HepG2 (cell line): ENCODE data around the gene ST3GAL4. TPM values are rescaled to one million over a fixed set of nuclear protein-coding genes. Genes with fewer than 3 reads are reported as not detected.

Experiments
- ATAC-seq: fragments of 200-7000 bp; cut with Tn5 transposase; 3 replicates; pipeline ENCODE4 v1.9.1; 2020; ENCODE audit warnings: mild to moderate bottlenecking, moderate library complexity
- BruUV-seq: library from RNA; stranded (reverse); fragments of 400-500 nt; replicated peaks from 2 replicates; lab custom pipeline; 2021; lab: Mats Ljungman, UMichigan
- CTCF ChIA-PET: fragments of 300-600 bp; formaldehyde crosslinking; extraction: SDS; loops from one replicate; lab custom pipeline; 2021; ENCODE audit warnings: low total read pairs, inconsistent platforms, low intra/inter-chr PET ratio; lab: Yijun Ruan, JAX
- POLR2A ChIA-PET: fragments of 350-600 bp; sonication (Branson Sonifier 250); formaldehyde crosslinking; loops from one replicate; lab custom pipeline; 2020; ENCODE audit warnings: antibody characterized with exemption, inconsistent platforms; lab: Yijun Ruan, JAX
- DNase-seq: peaks from one replicate; pipeline ENCODE4 v3.0.0-alpha.2; 2015; ENCODE audit warnings: low spot score
- FAIRE-seq: peaks from 3 replicates; lab custom pipeline; 2011; peaks lifted over from hg19 to GRCh38; lab: Jason Lieb, UNC
- H2AFZ ChIP-seq: one replicate; pipeline ENCODE4 v1.6.1; 2011; ENCODE audit warnings: low read length, inconsistent platforms
- H3K27ac ChIP-seq: fragments of 300-600 bp; 3 replicates; pipeline ENCODE4 v1.8.0; 2011; ENCODE audit warnings: mixed run types, mild to moderate bottlenecking, mixed read lengths, low read length, inconsistent platforms; ENCODE audit not compliant: insufficient read depth; ENCODE audit errors: extremely low read length
- H3K27me3 ChIP-seq, 2 experiments: fragments of 200-600 bp in 1 of 2; 2 replicates in 1 of 2; 3 replicates in 1 of 2; pipeline versions ENCODE4 v1.6.0 to v1.8.0; 2011; ENCODE audit warnings: low read length in 2 of 2, mild to moderate bottlenecking in 2 of 2, moderate library complexity in 2 of 2, inconsistent platforms in 1 of 2; ENCODE audit not compliant: insufficient read depth in 2 of 2, control insufficient read depth in 1 of 2
- H3K36me3 ChIP-seq, 2 experiments: fragments of 200-600 bp in 1 of 2; replicated peaks in 1 of 2; 2 replicates in 1 of 2; 3 replicates in 1 of 2; pipeline versions ENCODE4 v1.5.1 to v1.8.0; 2011; ENCODE audit warnings: low read length in 2 of 2, inconsistent platforms in 1 of 2; ENCODE audit not compliant: insufficient read depth in 2 of 2, control insufficient read depth in 1 of 2
- H3K4me1 ChIP-seq: 2 replicates; pipeline ENCODE4 v1.5.1; 2012; ENCODE audit warnings: low read length, inconsistent platforms; ENCODE audit not compliant: insufficient read depth
- H3K4me2 ChIP-seq: 2 replicates; pipeline ENCODE4 v1.6.0; 2011; ENCODE audit warnings: low read depth, low read length, inconsistent platforms
- H3K4me3 ChIP-seq, 3 experiments: fragments of 200-600 bp in 1 of 3; sonication (generic), shearing (Covaris generic) in 1 of 3; replicated peaks in 1 of 3; 2 replicates each; pipeline ENCODE4 v1.5.1; 2011 to 2016; ENCODE audit warnings: low read length in 3 of 3, inconsistent platforms in 2 of 3, low read depth in 2 of 3, mild to moderate bottlenecking in 2 of 3, control low read depth in 1 of 3, mixed read lengths in 1 of 3; ENCODE audit not compliant: insufficient read depth in 1 of 3
- H3K79me2 ChIP-seq: one replicate; pipeline ENCODE4 v1.6.1; 2011; ENCODE audit warnings: low read length, inconsistent platforms; ENCODE audit not compliant: insufficient read depth
- H3K9ac ChIP-seq: 2 replicates; pipeline ENCODE4 v1.6.0; 2011; ENCODE audit warnings: mild to moderate bottlenecking, low read depth, low read length, inconsistent platforms; ENCODE audit not compliant: insufficient read depth
- H3K9me3 ChIP-seq: 2 replicates; pipeline ENCODE4 v1.5.1; 2012; ENCODE audit warnings: mild to moderate bottlenecking, low read length
- H4K20me1 ChIP-seq: 2 replicates; pipeline ENCODE4 v1.6.0; 2011; ENCODE audit warnings: inconsistent platforms, mild to moderate bottlenecking, low read length, moderate library complexity; ENCODE audit not compliant: insufficient read depth
- RARG ChIP-seq: sonication (generic); formaldehyde crosslinking; IDR thresholded peaks from 2 replicates; pipeline ENCODE4 v1.4.0; 2020; ENCODE audit warnings: low read depth, mild to moderate bottlenecking, missing genetic modification reagents
- ZBTB8A ChIP-seq: sonication (generic); formaldehyde crosslinking; IDR thresholded peaks from 2 replicates; pipeline ENCODE4 v1.4.0; 2020; ENCODE audit warnings: mild to moderate bottlenecking, low read depth, missing genetic modification reagents, borderline replicate concordance
- ZNF143 ChIP-seq: sonication (generic); formaldehyde crosslinking; IDR thresholded peaks from 2 replicates; pipeline ENCODE4 v1.4.0; 2020; ENCODE audit warnings: missing genetic modification reagents
- ZNF564 ChIP-seq: sonication (generic); formaldehyde crosslinking; IDR thresholded peaks from 2 replicates; pipeline ENCODE4 v1.8.1; 2023; ENCODE audit warnings: mild to moderate bottlenecking, missing genetic modification reagents
- ZNF605 ChIP-seq: sonication (generic); formaldehyde crosslinking; IDR thresholded peaks from 2 replicates; pipeline ENCODE4 v1.8.0; 2022; ENCODE audit warnings: mild to moderate bottlenecking, missing genetic modification reagents
- WGBS: methylation state at CpG from one replicate; pipeline ENCODE4 v1.1.6; 2017; ENCODE audit warnings: low lambda C conversion rate; 5-methylcytosine and 5-hydroxymethylcytosine counted together
- in situ Hi-C: cut with HindIII; loops from 2 replicates; pipeline ENCODE4 v1.10.0; 2017; ENCODE audit warnings: low pct_unique_long_range_greater_than_20kb; ENCODE audit not compliant: extremely low pct_ligation_motif_present
- intact Hi-C: fragments of 100-400 bp; cut with micrococcal nuclease; formaldehyde crosslinking; loops from one replicate; pipeline ENCODE4 v1.10.0; 2022; ENCODE audit not compliant: unreplicated experiment
- polyA plus RNA-seq, 8 experiments: library from polyadenylated mRNA; depleted of rRNA in 3 of 8; stranded (reverse) in 7 of 8; unstranded in 1 of 8; fragments of >200 nt; fragmentation: Illumina TruSeq in 4 of 8; extraction: Trizol in 4 of 8; gene quantifications; 2 replicates each; pipeline versions ENCODE4 v1.2.1 to v1.2.3, GENCODE V29; 2011 to 2016; ENCODE audit warnings: low read depth in 4 of 8, missing spikeins in 1 of 8, mixed read lengths in 1 of 8; ENCODE audit not compliant: insufficient read depth in 1 of 8
- total RNA-seq, 5 experiments: library from RNA; depleted of rRNA; stranded (reverse); fragments of >200 nt; fragmentation: Illumina TruSeq; extraction: Trizol; gene quantifications; 2 replicates each; pipeline ENCODE4 v1.2.3, GENCODE V29; 2016; ENCODE audit warnings: low read depth in 1 of 5

Gene ST3GAL4
- total and polyA plus RNA-seq, 2 of the 13 experiments (the other 11 are each of a cell fraction or from before 2014, with no cell fraction given): 9.1 to 13.3 TPM

GRCh38 chr11:126400019-126400418, 44.5 kb downstream of the ST3GAL4 start:
- FAIRE-seq (no peak), DNase-seq (no peak), ATAC-seq (no peak)
- Histone ChIP-seq H3K4me1 (no peaks in the 10 kb centered on the region), H3K9ac (no peak overlapping the region), H3K9me3 (no peaks in the 10 kb centered on the region), H3K4me2 (no peak overlapping the region), H3K27me3 (no peaks in the 10 kb centered on the region), H4K20me1 (no peaks in the 10 kb centered on the region), H3K27ac (no peak overlapping the region), H3K36me3 (no peaks in the 10 kb centered on the region), H3K79me2 (no peaks in the 10 kb centered on the region), H3K4me3 (no peak overlapping the region), H2AFZ (no peak overlapping the region)
- no TSS peak for BruUV-seq
- CTCF ChIA-PET: no interaction called here
- POLR2A ChIA-PET: no interaction called here
- in situ Hi-C loops: no loop called here
- TF ChIP-seq ZNF143 (CRISPR knock-in tag) (no peak), ZNF564 (CRISPR knock-in tag) (peak; percentile 97)
- intact Hi-C loops: no loop called here

- WGBS: 98% methylated on average over 6 of the region's 6 CpGs
- no peak for TF ChIP-seq RARG (CRISPR knock-in tag)
- TF ChIP-seq ZBTB8A: no peak
- TF ChIP-seq ZNF605 (CRISPR knock-in tag): no peak
- Histone ChIP-seq H3K4me1 (no peaks in the 10 kb centered on the region), H2AFZ (no peak overlapping the region), H3K9ac (no peak overlapping the region), H4K20me1 (no peaks in the 10 kb centered on the region), H3K27me3 (no peaks in the 10 kb centered on the region), H3K9me3 (no peaks in the 10 kb centered on the region), H3K27ac (no peak overlapping the region), H3K36me3 (no peaks in the 10 kb centered on the region), H3K79me2 (no peaks in the 10 kb centered on the region), H3K4me2 (no peak overlapping the region), H3K4me3 (no peak overlapping the region)
- POLR2A ChIA-PET: no interaction called here
- ATAC-seq (no peak), FAIRE-seq (no peak), DNase-seq (no peak)
- no TSS peak for BruUV-seq
- CTCF ChIA-PET: no interaction called here
- intact Hi-C loops (no loop called here), in situ Hi-C loops (no loop called here)
Measured at GRCh38 chr11:126400479-126400878, 45.0 kb downstream of the ST3GAL4 start.
